Forelimb muscle (tissue), 1 donor: ENCODE results near the gene ITCH. TPM values are rescaled to one million over a fixed set of nuclear protein-coding genes. Genes with fewer than 3 reads are reported as not detected.

Experiments
- DNase-seq: peaks from one replicate; pipeline ENCODE4 v3.0.0-alpha.2; 2013; ENCODE audit warnings: low read depth
- polyA plus RNA-seq: library from polyadenylated mRNA; unstranded; fragments of 120-200 nt; gene quantifications from one replicate; pipeline ENCODE4 v1.2.1, GENCODE V29; 2013; ENCODE audit not compliant: insufficient read length

Gene ITCH
- polyA plus RNA-seq, 1 donor: 23.9 TPM

- DNase-seq: no peak
Observed at GRCh38 chr20:34530342-34530741, 167.3 kb downstream of the ITCH start.

GRCh38 chr20:34531608-34532265, 168.7 kb downstream of the ITCH start:
- DNase-seq: no peak

GRCh38 chr20:34532320-34532719, 169.2 kb downstream of the ITCH start:
- no peak for DNase-seq

GRCh38 chr20:34532756-34533155, 169.7 kb downstream of the ITCH start:
- DNase-seq: no peak

GRCh38 chr20:34534391-34535165, 171.5 kb downstream of the ITCH start:
- DNase-seq: no peak

- DNase-seq: no peak
Observed at GRCh38 chr20:34535301-34535840, 172.3 kb downstream of the ITCH start.

GRCh38 chr20:34535857-34536256, 172.8 kb downstream of the ITCH start:
- DNase-seq: no peak

- no peak for DNase-seq
Observed at GRCh38 chr20:34536798-34537394, 173.8 kb downstream of the ITCH start.

- DNase-seq: no peak
Observed at GRCh38 chr20:34537651-34538050, 174.6 kb downstream of the ITCH start.

- DNase-seq: no peak
Observed at GRCh38 chr20:34538671-34539123, 175.6 kb downstream of the ITCH start.

- no peak for DNase-seq
Observed at GRCh38 chr20:34539756-34540155, 176.7 kb downstream of the ITCH start.

GRCh38 chr20:34540596-34541263, 177.7 kb downstream of the ITCH start:
- DNase-seq: no peak

GRCh38 chr20:34541264-34541901, 178.3 kb downstream of the ITCH start:
- DNase-seq: no peak

- DNase-seq: no peak
Observed at GRCh38 chr20:34541917-34542316, 178.8 kb downstream of the ITCH start.

- DNase-seq: no peak
Observed at GRCh38 chr20:34542439-34542838, 179.4 kb downstream of the ITCH start.

- DNase-seq: no peak
Observed at GRCh38 chr20:34543463-34544056, 180.5 kb downstream of the ITCH start.

GRCh38 chr20:34544109-34544796, 181.2 kb downstream of the ITCH start:
- no peak for DNase-seq

GRCh38 chr20:34546751-34547181, 183.7 kb downstream of the ITCH start:
- no peak for DNase-seq

- DNase-seq: no peak
Observed at GRCh38 chr20:34547844-34548613, 185.0 kb downstream of the ITCH start.
